Fibroblast of the conjunctiva (primary cell): Measurements from ENCODE around the gene GOLGA8N.
"Not testable (repeated sequence)": the region's sequence is repeated elsewhere in the genome, so short reads cannot be mapped to it uniquely, and the experiment has no call there.

ENCODE experiments used
- DNase-seq: peaks from one replicate; pipeline ENCODE4 v3.0.0-alpha.2; 2010; ENCODE audit warnings: low read depth

GOLGA8N gene

DNA sequence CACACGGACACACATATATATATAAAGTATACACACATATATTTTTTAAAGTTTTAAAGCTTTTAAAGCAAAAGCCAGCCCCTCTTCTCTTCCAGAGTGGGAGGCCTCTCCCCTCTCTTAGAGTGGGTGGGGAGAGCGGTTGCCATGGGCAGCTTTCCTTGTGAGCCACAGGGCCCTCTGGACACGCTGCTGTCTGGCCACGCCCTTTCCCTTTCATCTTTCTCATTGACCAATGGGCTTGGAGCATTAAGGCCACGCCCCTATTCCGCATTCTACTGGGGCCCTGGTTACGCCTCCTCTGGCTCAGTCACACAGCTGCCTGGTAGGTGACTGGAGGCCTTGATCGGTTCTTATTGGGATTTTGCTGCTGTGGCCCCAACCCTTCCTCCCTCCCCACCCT, at the start of gene GOLGA8N:
Gene GOLGA8N, plus strand, starts transcription at position 306 of the 400 bp plus-strand sequence.
- DNase-seq: not testable (repeated sequence)

DNA sequence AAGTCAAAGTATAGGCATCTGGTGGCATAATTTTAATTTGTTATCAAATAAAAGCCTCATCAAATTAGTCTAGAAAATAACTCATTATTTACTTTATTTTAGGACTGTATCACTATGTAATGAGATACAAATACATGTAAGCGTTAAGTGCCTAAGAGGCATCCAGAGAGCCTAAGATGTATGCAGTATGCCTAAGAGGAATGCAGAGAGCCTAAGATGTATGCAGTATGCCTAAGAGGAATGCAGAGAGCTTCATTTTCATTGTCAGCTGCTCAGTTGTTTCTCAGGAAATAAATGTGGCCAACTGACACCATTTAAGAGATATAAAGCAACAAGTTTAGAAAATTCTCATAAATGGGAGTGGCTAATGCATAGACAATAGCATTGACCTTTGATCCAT, 49.8 kb upstream of the GOLGA8N start:
- DNase-seq: not testable (repeated sequence)

DNA sequence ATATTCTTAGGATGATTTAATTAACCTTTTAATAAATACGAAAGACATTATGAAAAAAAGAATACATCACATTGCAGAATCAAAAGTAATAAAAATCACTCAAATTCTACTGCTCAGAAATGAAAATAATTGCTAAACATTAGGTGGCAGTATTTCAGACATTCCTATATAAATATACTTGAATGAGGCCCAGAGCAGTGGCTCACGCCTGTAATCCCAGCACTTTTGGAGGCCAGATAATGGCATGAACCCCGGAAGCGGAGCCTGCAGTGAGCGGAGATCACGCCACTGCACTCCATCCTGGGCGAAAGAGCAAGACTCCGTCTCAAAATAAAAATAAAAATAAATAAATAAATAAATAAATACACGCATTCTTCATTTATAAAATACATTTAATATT, 48.1 kb upstream of the GOLGA8N start:
- DNase-seq: not testable (repeated sequence)

DNA sequence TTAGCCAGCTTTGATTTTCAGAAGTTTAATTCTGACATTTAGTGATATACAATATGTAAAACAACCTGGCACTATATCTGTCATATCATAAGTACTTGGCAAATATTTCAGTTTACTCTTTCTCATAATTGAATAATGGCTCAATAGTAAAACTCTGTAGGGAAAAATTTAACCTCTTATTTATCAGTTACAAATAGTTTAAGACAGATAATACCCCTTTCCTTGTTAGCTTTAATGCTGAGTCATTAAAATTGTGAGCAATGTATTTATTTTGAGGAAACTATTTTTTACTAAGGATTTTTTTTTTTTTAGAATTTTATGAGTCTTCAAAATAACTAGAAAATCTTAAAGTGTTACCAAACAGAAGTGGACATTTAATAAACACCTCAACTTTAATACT, 38.7 kb upstream of the GOLGA8N start:
- not testable (repeated sequence) for DNase-seq

DNA sequence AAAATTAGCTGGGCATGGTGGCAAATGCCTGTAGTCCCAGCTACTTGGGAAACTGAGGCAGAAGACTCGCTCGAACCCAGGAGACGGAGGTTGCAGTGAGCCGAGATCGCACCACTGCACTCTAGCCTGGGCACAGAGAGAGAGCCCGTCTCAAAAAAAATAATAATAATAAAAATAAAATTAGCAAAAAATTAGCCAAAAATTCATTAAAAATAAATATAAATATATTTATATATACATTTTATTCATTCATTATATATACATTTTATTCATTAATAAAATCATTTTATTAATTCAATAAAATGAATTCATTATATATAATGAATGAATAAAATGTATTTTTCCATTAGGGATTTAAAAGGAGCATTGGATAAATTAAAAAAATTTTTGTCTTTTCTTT, 31.1 kb upstream of the GOLGA8N start:
- not testable (repeated sequence) for DNase-seq

DNA sequence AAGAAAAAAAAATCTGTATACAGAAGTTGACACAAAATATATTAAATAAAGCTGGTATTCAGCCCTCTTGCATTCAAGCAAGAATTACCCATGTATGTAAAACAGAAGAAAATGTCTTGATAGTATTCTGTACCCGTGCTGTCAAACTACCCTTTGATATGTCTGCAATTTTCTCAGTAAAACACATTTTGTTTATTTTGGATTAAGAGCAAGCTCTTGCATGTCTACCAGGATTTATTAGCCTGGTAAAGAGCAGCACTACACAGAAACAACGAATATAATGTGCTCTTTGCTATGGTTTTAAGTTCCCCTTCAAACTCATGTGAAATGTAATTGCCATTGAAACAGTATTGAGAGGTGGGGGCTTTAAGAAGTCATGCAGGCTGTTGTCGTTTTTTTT, 24.3 kb upstream of the GOLGA8N start:
- not testable (repeated sequence) for DNase-seq

DNA sequence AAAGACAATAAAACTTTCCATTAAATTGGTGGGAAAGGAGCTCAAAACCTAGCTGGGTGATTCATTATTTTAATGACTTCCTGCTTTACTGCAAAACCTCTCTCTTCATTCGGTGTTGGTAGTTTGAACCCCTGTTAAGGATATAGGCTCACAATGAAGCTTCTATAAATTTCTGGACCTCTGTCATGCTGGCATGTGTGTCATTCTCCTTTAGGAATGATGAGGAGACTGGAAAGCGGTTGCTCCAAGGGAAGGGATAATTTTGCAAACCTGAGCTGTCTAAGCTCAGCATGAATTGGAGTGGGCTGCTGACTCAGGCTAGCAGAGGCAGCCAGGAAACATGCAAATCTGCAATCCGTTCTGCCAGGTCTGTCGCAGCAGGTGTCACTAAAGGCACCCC, 14.8 kb upstream of the GOLGA8N start:
- DNase-seq: not testable (repeated sequence)

DNA sequence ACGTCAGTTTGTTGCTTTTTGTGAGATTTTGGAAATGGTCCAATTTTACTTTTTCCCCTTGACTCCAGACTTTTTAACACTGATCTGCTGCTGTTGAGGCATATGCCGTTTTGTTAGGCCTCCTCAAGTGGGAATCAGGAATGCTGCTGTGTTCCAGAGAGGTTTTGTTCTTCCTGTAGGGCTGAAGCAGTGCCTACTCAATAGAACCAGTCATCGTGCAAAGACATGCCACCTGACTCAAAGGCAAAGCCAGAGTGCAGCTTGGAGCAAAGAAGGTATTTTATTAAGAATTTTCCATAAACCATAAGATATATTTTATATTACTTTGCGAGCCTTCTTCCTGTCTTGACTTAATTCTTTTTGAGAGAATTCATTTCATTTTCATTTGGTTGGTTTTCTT, 7.4 kb upstream of the GOLGA8N start:
- not testable (repeated sequence) for DNase-seq

DNA sequence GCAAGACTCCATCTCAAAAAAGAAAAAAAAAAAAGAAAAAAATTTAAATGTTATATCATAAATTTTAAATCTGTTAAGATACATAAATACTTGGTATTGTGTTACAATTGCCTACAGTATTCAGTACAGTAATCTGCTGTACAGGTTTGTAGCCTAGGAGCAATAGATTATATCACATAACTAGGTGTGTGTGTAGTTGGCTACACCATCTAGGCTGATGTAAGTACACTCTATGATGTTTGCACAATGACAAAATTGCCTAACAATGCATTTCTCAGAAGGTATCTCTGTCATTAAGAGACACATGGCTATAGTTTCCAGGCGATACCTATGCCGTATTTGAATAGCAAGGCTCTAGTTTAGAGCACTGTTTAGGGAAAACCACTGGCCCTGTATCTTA, 16.3 kb downstream of the GOLGA8N start:
- not testable (repeated sequence) for DNase-seq

DNA sequence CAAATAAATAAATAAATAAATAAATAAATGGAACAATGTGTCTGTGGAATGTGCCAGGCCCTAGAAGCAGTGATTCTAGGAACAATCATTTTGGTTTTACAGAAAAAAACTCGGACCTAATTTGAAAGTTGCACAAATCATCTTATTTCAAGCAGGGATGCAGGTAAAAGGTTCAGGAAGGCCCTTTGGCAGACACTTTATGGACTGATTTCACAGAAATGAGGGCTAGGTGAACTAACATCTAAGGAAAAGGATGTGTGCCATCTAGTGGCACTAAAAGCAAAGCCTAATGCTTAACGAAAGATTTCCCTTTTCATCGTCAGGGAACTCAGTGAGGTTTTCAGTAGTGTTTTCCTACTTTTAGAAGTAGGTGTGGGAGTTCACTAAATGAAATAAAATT, 17.5 kb downstream of the GOLGA8N start:
- DNase-seq: peak; percentile 16

DNA sequence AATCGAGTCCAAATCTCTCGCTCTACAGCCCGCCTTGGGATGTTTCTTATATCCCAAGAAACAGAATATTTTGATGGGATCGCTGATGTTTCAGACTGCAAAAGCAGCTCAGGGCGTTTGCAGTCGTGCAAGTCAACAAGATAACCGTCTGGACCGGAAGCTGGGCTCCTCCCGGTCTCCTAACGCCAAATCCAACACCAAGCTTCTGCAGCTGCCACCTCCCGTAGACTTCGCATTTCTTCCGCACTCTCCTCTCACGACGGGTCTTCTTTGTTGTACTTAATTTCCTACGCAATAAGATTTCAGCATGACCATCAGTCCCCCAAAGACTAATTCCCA, 21.4 kb downstream of the GOLGA8N start:
- not testable (repeated sequence) for DNase-seq

DNA sequence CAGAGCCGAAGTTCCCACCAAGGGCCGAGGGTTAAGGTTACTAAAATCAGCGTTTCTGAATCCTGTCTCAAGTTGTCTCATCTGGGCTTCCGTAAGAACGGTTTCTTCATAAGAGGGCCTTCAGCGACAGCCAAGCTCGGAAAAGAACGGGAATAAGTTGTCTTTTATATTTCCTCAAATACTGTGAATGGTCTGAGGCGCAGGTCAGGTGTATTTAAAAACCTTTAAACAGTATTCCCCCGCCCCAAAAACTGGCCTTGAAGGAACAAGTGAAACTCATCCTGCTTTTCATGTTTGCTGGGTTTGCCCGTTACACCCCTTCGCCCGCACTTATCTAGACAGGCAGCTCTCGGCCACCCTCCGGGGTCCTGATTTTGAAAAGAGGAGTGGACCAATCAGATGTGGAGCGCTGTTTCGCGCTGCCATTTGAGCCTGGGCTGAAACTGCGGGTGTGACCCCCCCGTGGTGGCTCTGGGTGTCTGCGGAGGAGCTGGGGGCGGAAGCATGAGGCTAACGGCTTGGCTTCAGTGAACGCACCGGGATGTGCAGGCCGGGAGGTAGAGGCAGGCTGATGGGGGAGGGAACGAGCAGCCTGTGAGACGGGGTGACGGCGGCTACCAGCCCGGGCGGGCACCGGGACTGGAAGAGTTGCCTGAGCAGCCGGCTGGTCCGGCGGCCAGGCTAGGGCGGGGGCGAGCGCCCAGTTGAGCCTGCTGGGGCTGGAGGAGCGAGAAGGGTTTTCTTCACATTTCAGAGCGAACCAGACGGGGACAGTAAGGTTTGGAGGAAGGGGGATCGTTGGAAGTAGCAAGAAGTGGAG, 22.0 kb downstream of the GOLGA8N start, which contains the start of gene ARHGAP11A:
Gene ARHGAP11A, plus strand, starts transcription at position 454 of the 820 bp plus-strand sequence. CDS start 708 bp downstream, outside the sequence.
- peak; percentile 78 for DNase-seq

DNA sequence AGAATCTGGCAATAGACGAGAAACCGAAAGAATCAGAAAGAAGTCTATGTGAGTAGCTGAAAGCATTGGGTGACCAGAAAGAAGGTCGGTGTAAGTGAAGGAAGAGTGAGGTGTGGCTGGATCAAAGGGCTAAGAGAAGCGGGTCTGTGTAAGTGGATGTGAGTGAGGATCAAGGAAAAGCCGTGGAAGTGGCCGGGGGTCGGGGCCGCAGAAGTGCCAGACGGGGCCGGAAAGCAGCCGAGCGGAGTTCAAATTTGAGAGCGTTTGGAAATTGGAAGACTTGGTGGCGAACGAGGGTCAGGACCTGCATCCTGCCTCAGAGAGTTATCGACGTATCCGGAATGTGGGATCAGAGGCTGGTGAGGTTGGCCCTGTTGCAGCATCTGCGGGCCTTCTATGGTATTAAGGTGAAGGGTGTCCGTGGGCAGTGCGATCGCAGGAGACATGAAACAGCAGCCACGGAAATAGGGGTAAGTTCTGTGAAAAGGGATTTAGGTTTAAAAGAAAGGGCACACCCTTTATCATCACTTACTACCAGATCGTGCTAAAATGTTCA, 22.7 kb downstream of the GOLGA8N start:
- DNase-seq: not testable (repeated sequence)

DNA sequence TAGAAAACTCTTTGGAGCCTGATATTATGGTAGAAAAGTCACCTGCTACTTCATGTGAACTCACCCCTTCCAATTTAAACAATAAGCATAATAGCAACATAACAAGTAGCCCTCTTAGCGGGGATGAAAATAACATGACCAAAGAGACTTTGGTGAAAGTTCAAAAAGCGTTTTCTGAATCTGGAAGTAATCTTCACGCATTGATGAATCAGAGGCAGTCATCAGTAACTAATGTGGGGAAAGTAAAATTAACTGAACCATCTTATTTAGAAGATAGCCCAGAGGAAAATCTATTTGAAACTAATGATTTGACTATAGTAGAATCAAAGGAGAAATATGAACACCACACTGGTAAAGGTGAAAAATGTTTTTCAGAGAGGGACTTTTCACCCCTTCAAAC, 43.2 kb downstream of the GOLGA8N start:
- DNase-seq: no peak

DNA sequence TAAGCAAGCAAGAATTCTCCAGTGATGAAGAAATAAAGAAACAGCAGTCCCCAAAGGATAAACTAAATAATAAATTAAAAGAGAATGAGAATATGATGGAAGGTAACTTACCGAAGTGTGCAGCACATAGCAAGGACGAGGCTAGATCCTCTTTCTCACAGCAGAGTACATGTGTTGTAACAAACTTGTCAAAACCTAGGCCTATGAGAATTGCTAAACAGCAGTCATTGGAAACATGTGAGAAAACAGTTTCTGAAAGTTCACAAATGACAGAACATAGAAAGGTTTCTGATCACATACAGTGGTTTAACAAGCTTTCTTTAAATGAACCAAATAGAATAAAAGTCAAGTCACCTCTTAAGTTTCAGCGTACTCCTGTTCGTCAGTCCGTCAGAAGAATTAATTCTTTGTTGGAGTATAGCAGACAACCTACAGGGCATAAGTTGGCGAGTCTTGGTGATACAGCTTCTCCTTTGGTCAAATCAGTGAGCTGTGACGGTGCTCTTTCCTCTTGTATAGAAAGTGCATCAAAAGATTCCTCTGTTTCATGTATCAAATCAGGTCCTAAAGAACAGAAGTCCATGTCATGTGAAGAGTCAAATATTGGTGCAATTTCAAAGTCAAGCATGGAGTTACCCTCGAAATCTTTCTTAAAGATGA, 43.8 kb downstream of the GOLGA8N start:
- DNase-seq: no peak

DNA sequence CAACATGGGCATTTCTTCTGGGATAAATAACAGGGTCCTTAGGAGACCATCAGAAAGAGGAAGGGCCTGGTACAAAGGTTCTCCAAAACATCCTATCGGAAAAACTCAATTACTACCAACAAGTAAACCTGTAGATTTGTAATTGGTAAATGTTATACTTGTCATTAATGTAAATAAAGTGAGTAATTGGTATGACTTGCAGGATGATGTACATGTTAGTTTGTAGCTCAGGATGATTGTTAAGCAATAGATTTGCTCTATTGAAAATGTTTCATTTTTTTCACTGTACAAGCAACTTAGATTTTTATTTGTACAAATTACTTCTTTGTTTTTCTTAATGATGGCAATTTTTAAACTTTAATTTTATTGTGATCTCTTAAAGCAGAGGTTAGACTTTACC, 44.4 kb downstream of the GOLGA8N start:
- no peak for DNase-seq

DNA sequence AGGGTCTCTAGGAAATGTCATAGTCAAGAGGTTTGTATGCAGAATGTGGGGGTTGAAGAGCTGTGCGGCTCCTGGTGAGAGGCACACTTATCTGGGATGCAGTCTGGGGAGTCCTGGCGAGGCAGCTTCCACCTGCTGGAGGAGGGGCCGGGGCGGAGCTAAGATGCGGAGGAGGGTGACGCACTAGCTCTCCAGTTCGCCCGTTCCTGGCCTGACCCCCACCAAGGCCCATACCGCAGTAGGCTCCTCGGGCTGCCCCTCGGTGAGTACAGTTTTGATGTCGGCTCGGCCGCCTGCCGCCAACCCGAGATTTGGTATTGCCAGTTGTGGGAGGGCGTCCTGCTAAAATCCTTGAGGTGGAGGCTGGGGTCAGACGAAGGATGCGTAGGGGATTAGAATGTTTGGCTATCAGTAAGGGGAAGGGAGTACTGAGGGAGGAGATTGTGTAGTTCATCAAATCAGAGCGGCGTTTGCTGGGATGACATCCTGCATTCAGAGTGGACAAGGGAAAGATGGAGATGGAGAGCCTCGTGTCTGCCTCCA, 48.3 kb downstream of the GOLGA8N start, which contains the start of gene SCG5:
Gene SCG5, plus strand, starts transcription at position 194 of the 543 bp plus-strand sequence. CDS start 1,883 bp downstream, outside the sequence.
- peak; percentile 20 for DNase-seq

DNA sequence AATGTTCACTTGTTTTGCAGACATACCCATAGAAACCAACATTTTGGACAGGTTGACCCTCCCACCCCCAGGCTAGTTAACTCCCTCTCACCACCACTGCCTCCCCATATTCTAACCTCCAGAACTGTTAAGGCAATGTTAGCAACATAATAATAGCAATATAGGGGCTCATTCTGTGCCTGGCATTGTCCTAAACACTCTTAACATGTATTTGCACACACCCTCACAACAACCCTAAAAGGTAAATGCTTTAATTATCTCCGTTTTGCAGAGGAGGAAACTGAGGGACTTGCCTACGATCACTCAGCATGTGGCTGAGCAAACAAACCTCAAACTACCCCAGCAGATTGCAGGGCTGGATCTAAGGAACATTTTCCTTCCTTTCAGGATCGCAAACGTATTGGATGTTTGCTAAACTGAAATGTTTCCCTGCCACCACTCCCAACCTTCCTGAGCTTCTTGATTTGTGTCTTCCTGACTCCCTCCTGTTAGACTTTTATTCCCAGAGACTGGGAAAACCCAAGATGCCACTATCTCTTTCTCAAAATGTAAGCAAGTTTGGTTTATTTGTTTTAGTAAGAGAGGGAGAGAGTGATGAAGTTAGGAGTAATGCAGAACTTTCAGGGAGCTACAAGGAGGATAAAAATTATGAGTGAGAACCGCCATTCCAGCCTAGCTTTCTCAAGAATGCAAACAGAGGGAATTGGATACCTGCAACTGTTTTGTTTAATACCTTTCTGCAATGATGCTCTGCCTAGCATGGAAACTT, 49.6 kb downstream of the GOLGA8N start:
- DNase-seq: no peak

DNA sequence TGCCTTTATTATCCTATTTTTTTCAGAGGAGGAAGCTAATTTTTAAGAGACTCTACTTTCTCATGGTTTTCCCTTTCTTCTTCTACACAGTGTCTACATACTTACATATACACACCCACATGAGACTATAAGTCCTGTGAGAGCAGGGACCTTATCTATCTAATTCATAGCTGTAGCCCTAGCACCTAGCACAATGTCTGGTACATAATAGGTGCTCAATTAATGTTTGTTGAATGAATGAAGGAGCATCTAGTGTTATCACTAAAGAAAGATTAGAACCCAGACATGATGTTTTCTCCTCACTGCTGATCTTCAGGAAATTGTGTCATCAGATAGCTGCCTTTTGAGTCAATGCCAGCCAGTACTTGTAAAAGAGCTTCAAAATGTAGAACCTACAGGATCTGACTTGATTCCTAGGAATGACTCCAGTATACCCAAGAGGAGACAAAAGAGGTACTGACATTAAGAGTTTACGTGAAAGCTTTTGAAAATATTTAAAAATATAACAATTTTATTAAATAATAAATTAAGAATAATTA, 50.7 kb downstream of the GOLGA8N start:
- no peak for DNase-seq

DNA sequence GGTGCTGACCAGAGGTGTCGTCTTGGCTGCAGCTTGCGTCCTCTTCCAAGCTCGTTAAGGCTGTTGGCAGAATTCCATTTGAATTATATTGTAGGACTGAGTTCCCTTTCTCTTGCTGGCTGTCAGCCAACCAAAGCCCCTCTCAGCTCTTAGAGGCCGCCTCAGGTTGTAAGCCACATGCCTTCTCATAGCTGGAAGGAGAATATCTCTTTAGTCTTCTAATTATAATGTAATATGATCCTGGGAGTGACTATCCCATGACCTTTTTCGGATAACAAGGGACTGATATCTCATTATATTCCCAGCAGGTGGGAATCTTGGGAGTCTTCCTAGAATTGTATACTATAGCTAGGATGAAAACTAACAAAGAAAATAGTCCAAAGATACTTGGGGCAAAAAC, 53.0 kb downstream of the GOLGA8N start:
- DNase-seq: no peak

DNA sequence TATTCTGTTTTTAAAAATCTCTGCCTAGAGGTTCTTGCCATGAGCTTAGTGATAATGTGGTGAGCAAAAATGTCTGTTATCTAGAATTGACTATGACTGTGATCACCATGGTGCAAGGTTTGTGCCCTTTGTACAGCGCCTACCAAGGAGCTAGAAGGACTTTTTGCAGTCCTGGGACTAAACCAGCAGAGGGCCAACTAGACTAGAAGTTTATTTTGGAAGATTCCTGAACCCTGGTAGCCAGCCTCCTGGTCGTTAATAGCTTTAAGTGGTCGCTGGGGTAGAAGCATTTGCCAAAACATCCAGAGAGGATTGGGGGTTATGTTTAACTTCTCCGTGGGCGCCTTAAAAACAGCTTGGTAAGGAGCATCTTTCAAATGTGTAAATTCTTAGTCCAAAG, 56.1 kb downstream of the GOLGA8N start:
- no peak for DNase-seq
